Measurements from ENCODE around the gene CDS2. TPM values are rescaled to one million over a fixed set of nuclear protein-coding genes. Genes with fewer than 3 reads are reported as not detected.

Gene CDS2
- total and polyA plus RNA-seq, 4 donors, result 9.6 to 31.6 (median 14.4) TPM

- WGBS, result 44% methylated on average over 3 of the region's 3 CpGs
Measured at GRCh38 chr20:5153152-5153467, 26.3 kb downstream of the CDS2 start.

DNA sequence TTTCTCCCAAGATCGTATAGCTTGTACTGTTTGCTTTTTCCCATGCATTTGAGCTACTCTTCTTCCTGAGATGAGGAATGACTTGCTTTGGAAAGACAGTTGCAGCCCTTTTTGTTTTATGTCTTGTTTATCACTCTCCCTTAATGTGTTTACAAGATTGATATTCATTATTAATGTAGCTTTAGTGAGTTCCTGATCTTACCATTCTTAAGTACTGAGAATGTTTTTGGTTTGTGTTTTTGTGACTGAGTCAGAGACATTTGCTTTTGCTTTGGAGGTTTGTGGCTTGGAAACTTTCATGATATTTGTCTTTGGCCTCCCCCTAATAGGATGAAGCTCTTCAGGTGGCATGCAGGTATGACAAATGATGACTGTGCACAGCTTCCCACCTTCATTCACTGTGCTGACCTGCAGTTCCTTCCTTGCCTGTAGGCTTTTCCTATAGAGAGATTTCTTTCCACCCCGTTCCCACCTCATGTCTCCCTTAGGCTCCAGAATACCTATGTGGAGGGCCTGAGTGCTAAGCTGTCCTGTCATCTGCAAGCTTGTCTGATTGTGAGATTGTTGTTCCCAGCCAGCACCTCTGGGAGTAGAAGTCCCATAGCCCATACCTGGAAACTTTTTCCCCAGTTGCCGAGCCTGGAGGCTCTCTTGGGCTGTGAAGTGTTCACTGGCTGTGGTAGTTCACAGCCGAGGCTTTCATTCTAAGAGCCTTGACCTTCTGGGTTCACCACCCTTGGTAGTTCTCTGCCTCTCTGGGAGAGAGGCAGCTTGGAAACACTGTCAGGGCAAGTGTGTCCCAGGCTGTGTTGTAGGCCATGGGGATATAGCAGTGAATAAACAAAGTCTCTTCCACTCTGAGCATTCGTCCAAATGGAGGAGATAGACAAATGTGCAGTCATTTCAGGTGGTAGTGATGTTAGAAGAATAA lies 27.1 kb downstream of the CDS2 start:
- Histone ChIP-seq H3K27ac (ENCODE audit: low read depth in 1 of 2, low read length in 2 of 2) (peak overlapping the region; percentile 28 to 46), H3K4me1 (ENCODE audit: control insufficient read depth in 4 of 4, insufficient read depth in 4 of 4, low read length in 3 of 4) (peaks cover 12 to 57% (median 42%) of the 10 kb centered on the region in 4 donors), H3K27me3 (ENCODE audit: control insufficient read depth in 4 of 4, insufficient read depth in 4 of 4, low read length in 3 of 4) (no peaks in the 10 kb centered on the region), H3K9ac (ENCODE audit: low read depth in 1 of 2, low read length in 2 of 2) (no peak overlapping the region), H3K9me3 (ENCODE audit: control insufficient read depth in 4 of 4, low read length in 3 of 4) (no peaks in the 10 kb centered on the region), H3K4me3 (ENCODE audit: low read depth in 1 of 3, low read length in 3 of 3) (no peak overlapping the region), H3K36me3 (ENCODE audit: control insufficient read depth in 4 of 4, insufficient read depth in 3 of 4, low read depth in 1 of 4, low read length in 3 of 4) (no peaks in the 10 kb centered on the region)
- 76% methylated on average over 5 of the region's 5 CpGs for WGBS
- DNase-seq (ENCODE audit: low spot score), result no peak
- TF ChIP-seq FOXA2 (IDR thresholded peaks at IDR 0.05), result no peak
- no peak for TF ChIP-seq YY1 (IDR thresholded peaks at IDR 0.05)
- no peak for TF ChIP-seq JUND (IDR thresholded peaks at IDR 0.05)
- TF ChIP-seq RXRA (IDR thresholded peaks at IDR 0.05), result no peak
- no peak for TF ChIP-seq FOXA1 (IDR thresholded peaks at IDR 0.05)
- TF ChIP-seq SP1 (IDR thresholded peaks at IDR 0.05), result no peak
- no peak for TF ChIP-seq NR2F2 (IDR thresholded peaks at IDR 0.05)
- TF ChIP-seq RAD21 (IDR thresholded peaks at IDR 0.05), result no peak
- no peak for TF ChIP-seq EGR1 (IDR thresholded peaks at IDR 0.05; ENCODE audit: low read depth in 2 of 2)
- TF ChIP-seq, protein P1, sequence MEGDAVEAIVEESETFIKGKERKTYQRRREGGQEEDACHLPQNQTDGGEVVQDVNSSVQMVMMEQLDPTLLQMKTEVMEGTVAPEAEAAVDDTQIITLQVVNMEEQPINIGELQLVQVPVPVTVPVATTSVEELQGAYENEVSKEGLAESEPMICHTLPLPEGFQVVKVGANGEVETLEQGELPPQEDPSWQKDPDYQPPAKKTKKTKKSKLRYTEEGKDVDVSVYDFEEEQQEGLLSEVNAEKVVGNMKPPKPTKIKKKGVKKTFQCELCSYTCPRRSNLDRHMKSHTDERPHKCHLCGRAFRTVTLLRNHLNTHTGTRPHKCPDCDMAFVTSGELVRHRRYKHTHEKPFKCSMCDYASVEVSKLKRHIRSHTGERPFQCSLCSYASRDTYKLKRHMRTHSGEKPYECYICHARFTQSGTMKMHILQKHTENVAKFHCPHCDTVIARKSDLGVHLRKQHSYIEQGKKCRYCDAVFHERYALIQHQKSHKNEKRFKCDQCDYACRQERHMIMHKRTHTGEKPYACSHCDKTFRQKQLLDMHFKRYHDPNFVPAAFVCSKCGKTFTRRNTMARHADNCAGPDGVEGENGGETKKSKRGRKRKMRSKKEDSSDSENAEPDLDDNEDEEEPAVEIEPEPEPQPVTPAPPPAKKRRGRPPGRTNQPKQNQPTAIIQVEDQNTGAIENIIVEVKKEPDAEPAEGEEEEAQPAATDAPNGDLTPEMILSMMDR (IDR thresholded peaks at IDR 0.05; ENCODE audit: low read depth, low read length, missing input control), result no peak
- TF ChIP-seq ZBTB33 (IDR thresholded peaks at IDR 0.05), result no peak
- TF ChIP-seq HNF4A (conservative IDR thresholded peaks at IDR 0.05), result no peak

More at GRCh38 chr20:5153152-5153467, 26.3 kb downstream of the CDS2 start:
- no peak for TF ChIP-seq REST (IDR thresholded peaks at IDR 0.05)
- TF ChIP-seq YY1 (IDR thresholded peaks at IDR 0.05), result peak; percentile 11
- DNase-seq (ENCODE audit: low spot score), result no peak
- peak overlapping the region; percentile 79 to 80 for H3K27ac ChIP-seq (ENCODE audit: low read depth in 1 of 2, low read length in 2 of 2)
- no peak overlapping the region for H3K9ac ChIP-seq (ENCODE audit: low read depth in 1 of 2, low read length in 2 of 2)
- no peaks in the 10 kb centered on the region for H3K9me3 ChIP-seq (ENCODE audit: control insufficient read depth in 4 of 4, low read length in 3 of 4)
- H3K4me1 ChIP-seq (ENCODE audit: control insufficient read depth in 4 of 4, insufficient read depth in 4 of 4, low read length in 3 of 4), result peaks cover 14 to 65% (median 48%) of the 10 kb centered on the region in 4 donors
- H3K36me3 ChIP-seq (ENCODE audit: control insufficient read depth in 4 of 4, insufficient read depth in 3 of 4, low read depth in 1 of 4, low read length in 3 of 4), result no peaks in the 10 kb centered on the region
- no peak overlapping the region for H3K4me3 ChIP-seq (ENCODE audit: low read depth in 1 of 3, low read length in 3 of 3)
- no peaks in the 10 kb centered on the region for H3K27me3 ChIP-seq (ENCODE audit: control insufficient read depth in 4 of 4, insufficient read depth in 4 of 4, low read length in 3 of 4)
